ENCODE data around the gene IMPA2. TPM values are rescaled to one million over a fixed set of nuclear protein-coding genes. Genes with fewer than 3 reads are reported as not detected.

Gene IMPA2
- total RNA-seq, 3 donors from 2014 or later (not counting 1 experiment from before 2014, with no cell fraction given): 2.7 to 6.6 (median 3.6) TPM

- Histone ChIP-seq H3K4me1 (ENCODE audit: control insufficient read depth, insufficient read depth, low read length) (no peaks in the 10 kb centered on the region), H3K9me3 (ENCODE audit: control insufficient read depth, insufficient read depth, low read length) (no peaks in the 10 kb centered on the region), H3K27me3 (ENCODE audit: control insufficient read depth, insufficient read depth, low read length) (no peaks in the 10 kb centered on the region), H3K27ac (ENCODE audit: low read length) (no peak overlapping the region), H3K4me3 (ENCODE audit: low read length) (no peak overlapping the region), H3K36me3 (ENCODE audit: control insufficient read depth, insufficient read depth, low read length) (no peaks in the 10 kb centered on the region)
- H3K4me1 Mint-ChIP-seq: no peaks in the 10 kb centered on the region
- H3K27ac Mint-ChIP-seq: no peak overlapping the region
- no peaks in the 10 kb centered on the region for H3K9me3 Mint-ChIP-seq
- intact Hi-C loops (cut with micrococcal nuclease): no loop called here
- 98% methylated on average over 4 of the region's 4 CpGs for WGBS (ENCODE audit: insufficient coverage)
- no peak for TF ChIP-seq CTCF (IDR thresholded peaks at IDR 0.05)
- DNase-seq (no peak), ATAC-seq (no peak)
- no peaks in the 10 kb centered on the region for H3K27me3 Mint-ChIP-seq (ENCODE audit: low read depth in 2 of 2)
- no peak overlapping the region for H3K4me3 Mint-ChIP-seq
- H3K36me3 Mint-ChIP-seq: no peaks in the 10 kb centered on the region
Observed at GRCh38 chr18:12027480-12027879, 46.2 kb downstream of the IMPA2 start.

DNA sequence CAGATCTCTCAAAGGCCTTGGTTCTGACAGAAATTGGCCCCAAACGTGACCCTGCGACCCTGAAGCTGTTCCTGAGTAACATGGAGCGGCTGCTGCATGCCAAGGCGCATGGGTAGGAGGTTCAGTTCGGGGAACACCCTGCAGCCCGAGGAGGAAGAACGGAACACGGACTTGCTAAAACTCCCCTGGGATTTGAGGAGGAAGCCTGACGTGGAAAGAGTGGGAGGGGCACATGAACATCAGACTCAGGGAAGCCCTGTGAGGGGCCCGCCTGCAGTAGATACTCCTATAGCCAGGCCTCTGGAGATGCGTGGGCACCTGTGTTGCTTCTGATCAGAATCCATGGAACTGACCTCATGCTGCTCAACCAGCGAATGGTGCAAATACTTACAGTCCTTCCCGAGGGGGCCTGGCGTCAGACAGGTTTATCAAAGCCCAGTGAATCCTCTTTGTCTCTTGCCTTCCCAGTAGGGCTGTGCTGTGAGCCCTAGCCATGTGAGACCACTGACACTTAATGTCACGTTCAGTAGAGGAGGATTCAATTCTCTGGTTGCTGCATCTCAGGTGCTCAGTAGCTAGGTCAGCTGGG is 46.8 kb downstream of the IMPA2 start:
- ATAC-seq: no peak
- Mint-ChIP-seq H3K27me3 (ENCODE audit: low read depth in 2 of 2) (no peaks in the 10 kb centered on the region), H3K36me3 (no peaks in the 10 kb centered on the region), H3K4me3 (no peak overlapping the region), H3K4me1 (no peaks in the 10 kb centered on the region), H3K27ac (no peak overlapping the region), H3K9me3 (no peaks in the 10 kb centered on the region)
- Histone ChIP-seq H3K36me3 (ENCODE audit: control insufficient read depth, insufficient read depth, low read length) (no peaks in the 10 kb centered on the region), H3K9me3 (ENCODE audit: control insufficient read depth, insufficient read depth, low read length) (no peaks in the 10 kb centered on the region), H3K4me1 (ENCODE audit: control insufficient read depth, insufficient read depth, low read length) (no peaks in the 10 kb centered on the region), H3K4me3 (ENCODE audit: low read length) (no peak overlapping the region), H3K27ac (ENCODE audit: low read length) (no peak overlapping the region), H3K27me3 (ENCODE audit: control insufficient read depth, insufficient read depth, low read length) (no peaks in the 10 kb centered on the region)
- 89% methylated on average over 15 of the region's 15 CpGs for WGBS (ENCODE audit: insufficient coverage)
- TF ChIP-seq CTCF (IDR thresholded peaks at IDR 0.05): no peak
- no peak for DNase-seq
- intact Hi-C loops (cut with micrococcal nuclease): no loop called here

- no peak for TF ChIP-seq CTCF (IDR thresholded peaks at IDR 0.05)
- Histone ChIP-seq H3K27ac (ENCODE audit: low read length) (no peak overlapping the region), H3K36me3 (ENCODE audit: control insufficient read depth, insufficient read depth, low read length) (no peaks in the 10 kb centered on the region), H3K4me1 (ENCODE audit: control insufficient read depth, insufficient read depth, low read length) (no peaks in the 10 kb centered on the region), H3K4me3 (ENCODE audit: low read length) (no peak overlapping the region), H3K9me3 (ENCODE audit: control insufficient read depth, insufficient read depth, low read length) (no peaks in the 10 kb centered on the region), H3K27me3 (ENCODE audit: control insufficient read depth, insufficient read depth, low read length) (no peaks in the 10 kb centered on the region)
- Mint-ChIP-seq H3K27me3 (ENCODE audit: low read depth in 2 of 2) (no peaks in the 10 kb centered on the region), H3K9me3 (no peaks in the 10 kb centered on the region), H3K4me3 (no peak overlapping the region), H3K36me3 (no peaks in the 10 kb centered on the region), H3K4me1 (no peaks in the 10 kb centered on the region), H3K27ac (no peak overlapping the region)
- WGBS (ENCODE audit: insufficient coverage): 85% methylated on average over 11 of the region's 11 CpGs
- DNase-seq (no peak), ATAC-seq (no peak)
- intact Hi-C loops (cut with micrococcal nuclease): no loop called here
Observed at GRCh38 chr18:12028674-12029073, 47.4 kb downstream of the IMPA2 start.

All from natural killer cell (primary cell).